Activated T-helper 17 cell treated with anti-CD3 and anti-CD28 coated beads, Interleukin-2, amount 50 U/mL, for 72 hours (primary cell): ENCODE data around the gene SNUPN. TPM values are rescaled to one million over a fixed set of nuclear protein-coding genes. Genes with fewer than 3 reads are reported as not detected.

ENCODE experiments used
- ATAC-seq: fragments of 150-1000 bp; cut with Tn5 transposase; replicated peaks from 2 replicates; pipeline ENCODE4 v1.10.0; 2021; ENCODE audit warnings: mild to moderate bottlenecking, moderate library complexity
- H3K27ac Mint-ChIP-seq: one replicate; pipeline ENCODE4 v1.8.0; 2022; ENCODE audit warnings: mixed read lengths
- H3K27me3 Mint-ChIP-seq: one replicate; pipeline ENCODE4 v1.8.0; 2022; ENCODE audit warnings: mixed read lengths
- H3K36me3 Mint-ChIP-seq: one replicate; pipeline ENCODE4 v1.8.0; 2022; ENCODE audit warnings: low read depth, mild to moderate bottlenecking, mixed read lengths
- H3K4me1 Mint-ChIP-seq: one replicate; pipeline ENCODE4 v1.8.0; 2022; ENCODE audit warnings: mixed read lengths
- H3K4me3 Mint-ChIP-seq: one replicate; pipeline ENCODE4 v1.8.0; 2022; ENCODE audit warnings: mild to moderate bottlenecking, mixed read lengths
- H3K9me3 Mint-ChIP-seq: one replicate; pipeline ENCODE4 v1.8.0; 2022; ENCODE audit warnings: mixed read lengths
- total RNA-seq, 2 donors: library from RNA; stranded (reverse); gene quantifications; one replicate each; pipeline ENCODE4 v1.2.3, GENCODE V29; 2022

SNUPN gene
- total RNA-seq, 2 donors from 2014 or later, result 26.0 to 34.8 TPM

GRCh38 chr15:75659928-75660645, 34.6 kb upstream of the SNUPN start:
- no peaks in the 10 kb centered on the region for H3K27me3 Mint-ChIP-seq
- no peaks in the 10 kb centered on the region for H3K4me1 Mint-ChIP-seq
- H3K9me3 Mint-ChIP-seq, result no peaks in the 10 kb centered on the region
- no peaks in the 10 kb centered on the region for H3K36me3 Mint-ChIP-seq
- no peak overlapping the region for H3K27ac Mint-ChIP-seq
- no peak for ATAC-seq
- no peak overlapping the region for H3K4me3 Mint-ChIP-seq

DNA sequence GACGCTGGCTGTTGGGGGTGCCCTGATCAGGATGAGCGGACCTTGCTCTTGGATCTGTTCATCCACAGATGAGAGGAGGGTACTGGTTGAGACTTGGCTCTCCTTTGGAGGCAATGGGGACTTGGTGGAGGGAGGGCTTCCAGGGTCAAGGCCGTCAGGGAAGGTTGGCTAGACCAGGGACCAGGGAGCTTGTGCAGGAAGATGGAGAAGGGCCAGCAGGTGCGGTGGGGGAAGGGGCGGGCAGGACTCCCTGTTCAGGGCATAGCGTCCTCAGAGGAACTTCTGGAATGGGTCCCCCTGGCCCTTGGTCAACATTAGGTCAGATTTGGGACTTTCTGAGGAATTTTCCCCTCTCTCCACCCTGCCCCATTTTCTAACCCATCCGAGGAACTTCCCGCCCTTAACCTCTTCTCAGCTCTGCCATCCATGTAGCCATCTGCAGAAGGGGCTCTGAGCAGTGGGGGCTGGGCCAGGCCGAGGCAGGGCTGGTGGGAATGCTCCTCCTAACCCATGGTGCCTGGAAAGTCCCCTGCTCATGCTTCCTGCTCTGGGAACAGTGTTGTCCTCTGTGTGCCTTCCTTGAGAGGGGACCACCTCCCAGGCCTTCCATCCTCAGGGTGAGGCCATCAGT, 33.7 kb upstream of the SNUPN start:
- ATAC-seq, result no peak

GRCh38 chr15:75656813-75657212, 31.3 kb upstream of the SNUPN start:
- Mint-ChIP-seq H3K4me1 (peaks cover 3% of the 10 kb centered on the region), H3K27me3 (no peaks in the 10 kb centered on the region), H3K27ac (no peak overlapping the region), H3K36me3 (no peaks in the 10 kb centered on the region), H3K4me3 (no peak overlapping the region), H3K9me3 (no peaks in the 10 kb centered on the region)
- no peak for ATAC-seq

More for the DNA sequence above, 33.7 kb upstream of the SNUPN start:
- Mint-ChIP-seq H3K4me3 (no peak overlapping the region), H3K4me1 (no peaks in the 10 kb centered on the region), H3K27ac (peak overlapping the region; percentile 61), H3K9me3 (no peaks in the 10 kb centered on the region), H3K27me3 (no peaks in the 10 kb centered on the region), H3K36me3 (no peaks in the 10 kb centered on the region)

GRCh38 chr15:75656331-75656730, 30.8 kb upstream of the SNUPN start:
- no peak for ATAC-seq
- H3K27me3 Mint-ChIP-seq, result no peaks in the 10 kb centered on the region
- H3K4me1 Mint-ChIP-seq, result peaks cover 6% of the 10 kb centered on the region
- H3K4me3 Mint-ChIP-seq, result no peak overlapping the region
- no peaks in the 10 kb centered on the region for H3K36me3 Mint-ChIP-seq
- no peaks in the 10 kb centered on the region for H3K9me3 Mint-ChIP-seq
- H3K27ac Mint-ChIP-seq, result no peak overlapping the region

DNA sequence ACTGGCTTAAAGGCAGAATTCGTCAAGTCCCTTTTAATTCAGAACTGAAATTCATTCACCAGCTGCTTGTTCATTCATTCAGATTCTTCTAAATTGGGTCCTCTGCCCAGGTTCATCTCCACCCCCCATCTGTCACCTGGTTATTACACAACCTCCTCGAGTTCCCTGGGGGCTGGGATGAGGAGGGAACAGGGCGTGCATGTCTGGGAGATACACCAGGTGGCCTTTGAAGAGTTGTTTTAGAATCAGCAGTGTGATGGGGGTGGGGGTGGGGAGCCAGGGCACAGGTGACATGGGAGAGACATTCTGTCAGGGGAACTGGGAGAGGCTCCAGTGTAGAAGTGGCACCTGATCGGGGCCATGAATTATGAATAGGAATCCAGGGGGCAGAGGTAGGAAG, 30.4 kb upstream of the SNUPN start:
- H3K36me3 Mint-ChIP-seq, result no peaks in the 10 kb centered on the region
- peaks cover 10% of the 10 kb centered on the region for H3K4me1 Mint-ChIP-seq
- no peaks in the 10 kb centered on the region for H3K27me3 Mint-ChIP-seq
- ATAC-seq, result no peak
- no peak overlapping the region for H3K4me3 Mint-ChIP-seq
- no peak overlapping the region for H3K27ac Mint-ChIP-seq
- no peaks in the 10 kb centered on the region for H3K9me3 Mint-ChIP-seq

GRCh38 chr15:75654201-75654907, 28.8 kb upstream of the SNUPN start:
- no peaks in the 10 kb centered on the region for H3K9me3 Mint-ChIP-seq
- H3K36me3 Mint-ChIP-seq, result no peaks in the 10 kb centered on the region
- no peak overlapping the region for H3K27ac Mint-ChIP-seq
- no peaks in the 10 kb centered on the region for H3K27me3 Mint-ChIP-seq
- ATAC-seq, result no peak
- H3K4me3 Mint-ChIP-seq, result no peak overlapping the region
- peaks cover 20% of the 10 kb centered on the region for H3K4me1 Mint-ChIP-seq

DNA sequence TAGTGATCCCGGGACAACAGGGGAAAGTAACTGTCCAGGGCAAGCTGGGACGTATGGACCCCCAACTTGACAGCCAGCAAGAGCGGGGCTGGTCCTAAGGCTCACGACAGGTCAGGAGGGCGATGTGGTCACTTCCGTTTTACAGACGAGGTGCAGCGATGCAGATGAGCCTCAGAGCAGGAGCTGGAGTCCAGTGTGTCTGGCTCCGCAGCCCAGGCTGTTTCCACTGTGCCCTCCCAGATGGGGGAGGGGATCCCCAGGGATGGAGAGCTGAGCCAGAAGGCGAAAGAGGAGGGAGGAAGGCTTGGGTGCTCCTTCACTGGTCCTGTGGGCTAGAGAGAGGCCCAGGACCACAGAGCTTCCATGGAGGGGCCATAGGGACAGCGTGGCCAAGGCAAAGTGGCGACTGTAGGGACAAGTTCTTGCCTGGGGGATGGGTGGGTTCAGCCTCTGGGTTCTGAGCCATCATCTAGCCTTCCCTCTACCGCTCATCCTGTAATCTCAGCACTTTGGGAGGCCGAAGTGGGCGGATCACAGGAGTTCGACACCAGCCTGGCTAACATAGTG, 27.9 kb upstream of the SNUPN start:
- peak overlapping the region; percentile 80 for H3K27ac Mint-ChIP-seq
- H3K4me3 Mint-ChIP-seq, result no peak overlapping the region
- ATAC-seq, result no peak
- no peaks in the 10 kb centered on the region for H3K36me3 Mint-ChIP-seq
- no peaks in the 10 kb centered on the region for H3K9me3 Mint-ChIP-seq
- H3K27me3 Mint-ChIP-seq, result no peaks in the 10 kb centered on the region
- peaks cover 20% of the 10 kb centered on the region for H3K4me1 Mint-ChIP-seq

- Mint-ChIP-seq H3K9me3 (no peaks in the 10 kb centered on the region), H3K4me1 (peaks cover 20% of the 10 kb centered on the region), H3K27ac (peak overlapping the region; percentile 80), H3K36me3 (no peaks in the 10 kb centered on the region), H3K4me3 (peak overlapping the region; percentile 87), H3K27me3 (no peaks in the 10 kb centered on the region)
- no peak for ATAC-seq
Measured at GRCh38 chr15:75651810-75652543, 26.5 kb upstream of the SNUPN start.

GRCh38 chr15:75650908-75651809, 25.6 kb upstream of the SNUPN start:
- H3K27me3 Mint-ChIP-seq, result no peaks in the 10 kb centered on the region
- peaks cover 20% of the 10 kb centered on the region for H3K4me1 Mint-ChIP-seq
- peak overlapping the region; percentile 80 for H3K27ac Mint-ChIP-seq
- H3K4me3 Mint-ChIP-seq, result peak overlapping the region; percentile 87
- peak; percentile 41 for ATAC-seq
- no peaks in the 10 kb centered on the region for H3K9me3 Mint-ChIP-seq
- H3K36me3 Mint-ChIP-seq, result no peaks in the 10 kb centered on the region

- peaks cover 20% of the 10 kb centered on the region for H3K4me1 Mint-ChIP-seq
- no peaks in the 10 kb centered on the region for H3K27me3 Mint-ChIP-seq
- peak overlapping the region; percentile 46 for H3K27ac Mint-ChIP-seq
- peak overlapping the region; percentile 87 for H3K4me3 Mint-ChIP-seq
- H3K36me3 Mint-ChIP-seq, result no peaks in the 10 kb centered on the region
- H3K9me3 Mint-ChIP-seq, result no peaks in the 10 kb centered on the region
- no peak for ATAC-seq
Measured at GRCh38 chr15:75649848-75650247, 24.3 kb upstream of the SNUPN start.

GRCh38 chr15:75649045-75649761, 23.7 kb upstream of the SNUPN start:
- Mint-ChIP-seq H3K36me3 (no peaks in the 10 kb centered on the region), H3K4me3 (peak overlapping the region; percentile 87), H3K27me3 (no peaks in the 10 kb centered on the region), H3K27ac (peak overlapping the region; percentile 46), H3K4me1 (peaks cover 20% of the 10 kb centered on the region), H3K9me3 (no peaks in the 10 kb centered on the region)
- no peak for ATAC-seq

DNA sequence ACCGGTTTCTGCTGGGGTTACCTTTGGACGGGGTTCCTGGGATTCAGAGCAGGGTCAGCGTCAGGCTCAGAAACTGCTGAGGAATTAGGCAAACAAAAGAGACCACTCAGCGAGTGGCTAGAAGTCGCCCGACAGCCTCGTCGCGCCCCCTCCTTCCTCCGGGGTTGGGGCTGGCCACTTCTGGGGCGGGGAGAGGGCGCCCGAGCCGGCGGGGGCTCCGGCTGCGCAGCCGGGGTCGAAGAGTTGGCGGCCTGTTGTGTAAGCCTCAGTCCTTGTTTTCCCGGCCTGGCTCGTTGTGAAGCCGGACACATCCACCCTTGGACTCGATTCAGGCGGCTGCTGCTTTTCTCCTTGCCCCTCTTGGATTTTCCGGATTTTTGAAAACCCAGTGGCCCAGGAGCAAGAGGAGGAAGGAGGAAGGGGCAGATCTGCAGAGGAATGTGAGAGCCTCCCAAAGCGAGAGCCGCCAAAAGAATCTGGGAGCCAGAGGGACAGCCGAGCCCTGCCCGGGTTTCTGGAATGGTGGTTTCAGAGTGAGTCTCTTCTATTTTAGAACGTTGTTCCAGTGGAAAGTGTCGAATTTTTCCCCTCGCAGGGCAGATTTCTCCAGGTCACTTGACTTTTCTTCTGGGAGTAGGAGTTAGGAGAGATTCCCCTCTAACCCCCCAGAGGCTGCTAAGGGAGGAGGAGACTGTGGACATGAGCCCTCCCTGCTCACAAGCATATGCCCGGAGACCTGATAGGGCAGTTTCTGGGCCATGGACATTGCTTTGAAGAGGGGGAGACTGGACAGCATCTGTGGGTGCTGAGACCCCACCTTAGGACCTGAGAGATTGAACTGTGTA, 22.9 kb upstream of the SNUPN start:
- Mint-ChIP-seq H3K27me3 (no peaks in the 10 kb centered on the region), H3K9me3 (no peaks in the 10 kb centered on the region), H3K36me3 (no peaks in the 10 kb centered on the region), H3K4me1 (peaks cover 20% of the 10 kb centered on the region), H3K27ac (peak overlapping the region; percentile 41), H3K4me3 (peak overlapping the region; percentile 87)
- peak; percentile 1 for ATAC-seq
